Epidermal melanocyte (primary cell): ENCODE results near the gene TFDP3.

Experiments
- DNase-seq: peaks from one replicate; pipeline ENCODE4 v3.0.0; 2011; ENCODE audit warnings: low spot score; ENCODE audit not compliant: insufficient read length

The TFDP3 gene

GRCh38 chrX:133185938-133186337, 32.2 kb downstream of the TFDP3 start:
- no peak for DNase-seq

DNA sequence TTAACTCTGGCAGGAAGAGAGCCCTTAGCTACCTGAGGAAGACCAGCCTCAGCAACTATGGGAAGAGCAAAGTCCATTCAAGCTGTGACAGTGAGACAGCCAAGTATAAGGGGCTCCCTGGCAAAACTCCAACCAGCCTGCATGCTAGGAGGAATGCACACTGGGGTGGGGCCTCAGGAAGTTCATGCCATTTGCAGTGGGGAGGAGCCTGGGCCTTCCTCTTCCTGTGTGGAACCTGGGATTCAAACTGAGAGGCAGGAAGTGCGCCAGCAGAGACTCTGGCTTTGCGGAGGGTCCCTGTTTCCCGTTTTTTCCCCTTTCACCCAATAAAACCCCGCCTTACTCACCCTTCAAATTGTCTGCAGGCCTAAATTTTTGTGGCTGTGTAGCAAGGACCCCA, 33.0 kb downstream of the TFDP3 start:
- no peak for DNase-seq

DNA sequence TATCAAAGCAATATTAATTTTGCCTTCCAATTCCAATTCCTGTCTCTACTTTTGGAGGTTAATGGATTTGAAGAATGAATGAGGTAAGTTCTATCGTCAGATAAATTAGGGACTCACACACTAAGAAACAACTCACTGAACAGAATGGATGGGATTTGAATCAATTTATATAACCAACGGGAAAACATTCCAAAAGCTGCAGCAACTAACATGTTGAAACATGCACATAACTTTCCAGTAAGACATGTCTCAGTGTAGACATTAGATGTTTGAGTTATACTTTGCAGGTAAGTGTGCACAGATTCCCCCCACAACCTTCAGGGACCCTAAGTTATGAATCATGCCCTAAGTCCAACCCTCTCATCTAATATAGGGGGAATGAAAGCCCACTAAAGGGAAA, 34.3 kb downstream of the TFDP3 start:
- no peak for DNase-seq

DNA sequence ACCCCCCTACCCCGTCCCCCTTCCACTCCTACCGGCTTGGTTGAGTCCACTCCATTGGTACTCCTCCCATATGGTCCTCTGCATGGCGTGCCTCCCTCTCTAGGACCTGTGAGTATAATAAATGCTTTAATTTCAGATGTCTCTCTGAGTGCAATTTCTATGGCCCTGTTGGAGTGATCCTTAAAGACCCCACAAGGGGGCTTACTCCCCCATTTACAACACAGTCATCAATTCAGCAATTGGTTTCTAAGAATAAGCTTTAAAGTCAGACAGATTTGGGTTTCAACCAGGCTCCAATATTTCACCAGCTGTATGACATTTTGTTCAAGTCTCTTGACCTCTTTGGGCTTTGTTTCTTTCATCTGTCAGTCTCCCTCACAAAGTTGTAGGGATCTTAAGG, 38.7 kb downstream of the TFDP3 start:
- DNase-seq, result no peak

GRCh38 chrX:133177202-133177601, 41.0 kb downstream of the TFDP3 start:
- DNase-seq, result no peak

DNA sequence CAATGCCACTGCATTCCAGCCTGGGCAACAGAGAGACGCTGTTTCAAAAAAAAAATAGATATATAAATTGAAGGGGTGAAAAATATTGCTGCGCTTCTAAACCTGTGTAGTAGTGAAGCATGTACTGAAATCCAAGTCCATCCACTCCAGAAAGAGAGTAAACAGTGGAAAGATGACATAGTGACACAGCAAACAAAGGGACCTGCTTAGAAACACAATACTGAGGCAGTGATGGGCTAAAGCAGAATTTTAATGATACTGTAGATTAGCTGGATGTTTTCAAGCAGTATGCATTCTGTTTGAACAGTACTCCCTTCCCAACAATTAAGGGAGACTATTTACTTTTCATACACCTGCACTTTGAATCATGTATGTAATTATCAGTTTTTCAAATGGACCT, 42.5 kb downstream of the TFDP3 start:
- no peak for DNase-seq

DNA sequence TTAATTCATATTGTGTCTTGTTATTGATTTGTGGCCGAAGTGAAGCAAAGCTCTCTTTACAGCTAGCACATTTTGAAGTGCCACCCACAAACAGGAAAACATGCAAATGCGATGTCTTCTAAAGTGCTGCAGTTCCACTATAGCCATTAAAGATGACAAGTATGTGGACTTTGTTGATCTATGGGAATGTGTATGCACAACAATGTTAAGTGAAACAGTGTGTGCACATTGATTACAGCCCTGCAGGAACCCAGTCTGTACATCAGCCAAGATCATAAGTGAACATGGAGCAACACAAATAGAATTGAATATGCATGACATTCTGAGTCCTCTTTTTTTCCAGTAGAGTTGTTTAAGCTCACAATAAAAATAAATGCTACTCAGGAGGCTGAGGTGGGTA, 43.0 kb downstream of the TFDP3 start:
- no peak for DNase-seq

DNA sequence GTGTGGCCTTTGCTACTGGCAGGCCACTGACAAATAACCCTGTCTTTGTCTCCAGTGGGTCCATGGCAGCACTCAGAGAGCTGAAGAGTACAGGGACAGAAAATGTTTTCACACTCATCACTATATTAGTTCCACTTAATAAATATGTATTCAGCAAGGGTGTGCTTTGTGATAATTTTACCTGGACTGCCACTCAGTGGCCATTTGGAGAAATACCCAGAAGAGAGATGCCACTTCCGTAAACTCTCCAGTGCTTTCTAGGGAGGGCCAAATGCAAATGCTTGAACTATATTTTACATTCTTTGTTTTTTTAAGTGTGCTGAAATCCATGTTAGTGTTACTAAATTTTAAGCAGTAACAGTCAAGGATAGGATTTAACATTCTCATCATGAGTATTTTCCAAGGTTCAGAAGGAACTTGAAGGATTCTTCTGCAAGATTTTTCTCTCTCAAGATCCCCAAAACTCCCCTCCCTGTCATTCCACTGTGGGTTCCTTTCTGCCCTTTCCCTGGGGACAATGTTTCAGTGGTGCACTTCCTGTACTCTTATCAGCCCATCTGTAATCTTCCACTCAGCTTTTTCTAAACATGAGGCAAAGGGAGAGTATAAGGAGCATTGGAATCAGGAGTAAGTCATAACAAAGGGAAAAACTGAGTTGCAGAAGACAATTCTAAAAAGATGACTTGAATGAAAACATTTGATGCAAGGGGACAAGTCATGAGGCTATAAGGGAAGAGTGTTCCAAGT, 46.0 kb downstream of the TFDP3 start:
- DNase-seq, result no peak
